Keratinocyte (primary cell): ENCODE data around the gene RPH3AL. TPM values are rescaled to one million over a fixed set of nuclear protein-coding genes. Genes with fewer than 3 reads are reported as not detected.
"Not testable (repeated sequence)": the region's sequence is repeated elsewhere in the genome, so short reads cannot be mapped to it uniquely, and the experiment has no call there.

Source experiments
- DNase-seq: peaks from one replicate; pipeline ENCODE4 v3.0.0-alpha.2; 2011; ENCODE audit warnings: low read depth, missing footprints, low spot score
- FAIRE-seq: peaks from 2 replicates; lab custom pipeline; 2011; peaks lifted over from hg19 to GRCh38; lab: Jason Lieb, UNC
- H2AFZ ChIP-seq: 2 replicates; pipeline ENCODE4 v1.6.0; 2012; ENCODE audit warnings: low read length, control low read depth, inconsistent platforms; ENCODE audit not compliant: control insufficient read depth
- H3K27ac ChIP-seq: 2 replicates; pipeline ENCODE4 v1.5.1; 2011; ENCODE audit warnings: low read length; ENCODE audit not compliant: control insufficient read depth, insufficient read depth
- H3K27me3 ChIP-seq: 3 replicates; pipeline ENCODE4 v1.6.0; 2011; ENCODE audit warnings: low read length; ENCODE audit not compliant: control insufficient read depth, insufficient read depth; ENCODE audit errors: extremely low read depth
- H3K36me3 ChIP-seq, 2 experiments: 2 replicates in 1 of 2; 3 replicates in 1 of 2; pipeline ENCODE4 v1.5.1; 2011; ENCODE audit warnings: low read length in 2 of 2, mild to moderate bottlenecking in 1 of 2; ENCODE audit not compliant: control insufficient read depth in 2 of 2, insufficient read depth in 2 of 2; ENCODE audit errors: extremely low read depth in 1 of 2
- H3K4me1 ChIP-seq: 3 replicates; pipeline ENCODE4 v1.5.1; 2011; ENCODE audit warnings: low read length; ENCODE audit not compliant: control insufficient read depth, insufficient read depth; ENCODE audit errors: extremely low read depth
- H3K4me2 ChIP-seq: 3 replicates; pipeline ENCODE4 v1.6.0; 2011; ENCODE audit warnings: low read depth, low read length; ENCODE audit not compliant: control insufficient read depth, insufficient read depth; ENCODE audit errors: extremely low read depth
- H3K4me3 ChIP-seq, 3 experiments: fragments of 200-600 bp in 1 of 3; sonication (generic) in 1 of 3; 2 replicates in 2 of 3; 3 replicates in 1 of 3; pipeline ENCODE4 v1.5.1; 2011 to 2016; ENCODE audit warnings: low read length in 3 of 3, mild to moderate bottlenecking in 3 of 3, control low read depth in 2 of 3, inconsistent platforms in 1 of 3, low read depth in 1 of 3, mixed read lengths in 1 of 3, mixed run types in 1 of 3, moderate library complexity in 1 of 3; ENCODE audit not compliant: control insufficient read depth in 2 of 3, insufficient read depth in 2 of 3; ENCODE audit errors: extremely low read depth in 1 of 3
- H3K79me2 ChIP-seq: 2 replicates; pipeline ENCODE4 v1.6.0; 2012; ENCODE audit warnings: low read length; ENCODE audit not compliant: control insufficient read depth, insufficient read depth
- H3K9ac ChIP-seq: 3 replicates; pipeline ENCODE4 v1.6.0; 2011; ENCODE audit warnings: low read length; ENCODE audit not compliant: control insufficient read depth, insufficient read depth; ENCODE audit errors: extremely low read depth
- H3K9me1 ChIP-seq: 3 replicates; pipeline ENCODE4 v1.6.0; 2011; ENCODE audit warnings: low read length; ENCODE audit not compliant: control insufficient read depth, insufficient read depth; ENCODE audit errors: extremely low read depth
- H3K9me3 ChIP-seq: 2 replicates; pipeline ENCODE4 v1.5.1; 2012; ENCODE audit warnings: low read depth, low read length; ENCODE audit not compliant: control insufficient read depth
- H4K20me1 ChIP-seq: 3 replicates; pipeline ENCODE4 v1.6.0; 2011; ENCODE audit warnings: low read length; ENCODE audit not compliant: control insufficient read depth, insufficient read depth; ENCODE audit errors: extremely low read depth
- CTCF ChIP-seq, 3 experiments: IDR thresholded peaks in 1 of 3; conservative IDR thresholded peaks in 1 of 3; optimal IDR thresholded peaks in 1 of 3; 2 replicates in 2 of 3; 3 replicates in 1 of 3; pipeline versions ENCODE3 to v1.5.1; 2011; ENCODE audit warnings: low read length in 3 of 3, mild to moderate bottlenecking in 3 of 3, moderate library complexity in 2 of 3, control low read depth in 1 of 3, inconsistent platforms in 1 of 3; ENCODE audit not compliant: insufficient read depth in 2 of 3; ENCODE audit errors: extremely low read depth in 1 of 3
- EZH2 ChIP-seq: IDR thresholded peaks from one replicate; pipeline ENCODE4 v1.6.1; 2012; ENCODE audit warnings: inconsistent platforms, mild to moderate bottlenecking, low read length, moderate library complexity
- dilution Hi-C: fragments of 300-500 bp; cut with MboI; formaldehyde crosslinking; loops from one replicate; pipeline ENCODE4 v1.7.0; 2020; ENCODE audit warnings: low sequenced_read_pairs; ENCODE audit not compliant: extremely low pct_ligation_motif_present
- polyA plus RNA-seq, 5 experiments: library from polyadenylated mRNA; depleted of rRNA in 3 of 5; stranded (reverse) in 3 of 5; stranded (forward) in 1 of 5; unstranded in 1 of 5; fragments of >200 nt; gene quantifications; 1 replicate in 1 of 5; 2 replicates in 3 of 5; 3 replicates in 1 of 5; pipeline versions ENCODE4 v1.2.1 to v1.2.3, GENCODE V29; 2011 to 2012; ENCODE audit warnings: missing spikeins in 2 of 5, low read depth in 1 of 5, low replicate concordance in 1 of 5

Gene RPH3AL
- polyA plus RNA-seq, 1 donor (not counting 4 experiments of a cell fraction or from before 2014, with no cell fraction given), result 0.31 TPM

- H3K4me1 ChIP-seq, result no peaks in the 10 kb centered on the region
- TF ChIP-seq CTCF (optimal IDR thresholded peaks at IDR 0.05 in 1 of 3, IDR thresholded peaks at IDR 0.05 in 1 of 3, conservative IDR thresholded peaks at IDR 0.05 in 1 of 3; ENCODE audit: extremely low read depth in 1 of 3, insufficient read depth in 2 of 3, low read length in 3 of 3), result no peak
- TF ChIP-seq EZH2, result no peak
- dilution Hi-C loops, result no loop called here
- no peak overlapping the region for H3K4me2 ChIP-seq
- no peak overlapping the region for H3K9ac ChIP-seq
- no peak overlapping the region for H3K27ac ChIP-seq
- no peaks in the 10 kb centered on the region for H3K36me3 ChIP-seq
- H3K9me3 ChIP-seq, result no peaks in the 10 kb centered on the region
- H3K27me3 ChIP-seq, result no peaks in the 10 kb centered on the region
- no peaks in the 10 kb centered on the region for H3K9me1 ChIP-seq
- FAIRE-seq (no peak), DNase-seq (no peak)
- H3K79me2 ChIP-seq, result no peaks in the 10 kb centered on the region
- H3K4me3 ChIP-seq, result no peak overlapping the region
- no peak overlapping the region for H2AFZ ChIP-seq
- H4K20me1 ChIP-seq, result no peaks in the 10 kb centered on the region
Measured at GRCh38 chr17:216625-217024, 136.0 kb downstream of the RPH3AL start.

- H3K9me3 ChIP-seq, H3K36me3 ChIP-seq, H3K4me2 ChIP-seq, H3K27me3 ChIP-seq, dilution Hi-C loops, H2AFZ ChIP-seq, FAIRE-seq, H3K9ac ChIP-seq, H4K20me1 ChIP-seq, DNase-seq, H3K27ac ChIP-seq, H3K9me1 ChIP-seq, H3K79me2 ChIP-seq, H3K4me3 ChIP-seq, H3K4me1 ChIP-seq: not testable (repeated sequence)
Measured at GRCh38 chr17:215563-216478, 136.8 kb downstream of the RPH3AL start.
